ENCODE measurements around the gene LNX1.

Gene LNX1

GRCh38 chr4:53465891-53466290, 125.4 kb downstream of the LNX1 start:
- no peak for DNase-seq (ENCODE audit: low read depth)
- no peak for TF ChIP-seq CTCF (IDR thresholded peaks at IDR 0.05; ENCODE audit: control insufficient read depth, insufficient read depth, low read depth, low read length, missing control alignments)
- H3K4me3 ChIP-seq (ENCODE audit: control insufficient read depth, low read depth, low read length) = no peak overlapping the region

GRCh38 chr4:53465281-53465680, 126.0 kb downstream of the LNX1 start:
- DNase-seq (ENCODE audit: low read depth) = no peak
- H3K4me3 ChIP-seq (ENCODE audit: control insufficient read depth, low read depth, low read length) = no peak overlapping the region
- TF ChIP-seq CTCF (IDR thresholded peaks at IDR 0.05; ENCODE audit: control insufficient read depth, insufficient read depth, low read depth, low read length, missing control alignments) = no peak

- no peak for DNase-seq (ENCODE audit: low read depth)
- H3K4me3 ChIP-seq (ENCODE audit: control insufficient read depth, low read depth, low read length) = no peak overlapping the region
Measured at GRCh38 chr4:53463340-53463739, 127.9 kb downstream of the LNX1 start.

GRCh38 chr4:53461244-53461643, 130.0 kb downstream of the LNX1 start:
- TF ChIP-seq CTCF (IDR thresholded peaks at IDR 0.05; ENCODE audit: control insufficient read depth, insufficient read depth, low read depth, low read length, missing control alignments) = no peak
- no peak overlapping the region for H3K4me3 ChIP-seq (ENCODE audit: control insufficient read depth, low read depth, low read length)
- DNase-seq (ENCODE audit: low read depth) = no peak

More at GRCh38 chr4:53463340-53463739, 127.9 kb downstream of the LNX1 start:
- no peak for TF ChIP-seq CTCF (IDR thresholded peaks at IDR 0.05; ENCODE audit: control insufficient read depth, insufficient read depth, low read depth, low read length, missing control alignments)

- H3K4me3 ChIP-seq (ENCODE audit: control insufficient read depth, low read depth, low read length) = no peak overlapping the region
- DNase-seq (ENCODE audit: low read depth) = no peak
- no peak for TF ChIP-seq CTCF (IDR thresholded peaks at IDR 0.05; ENCODE audit: control insufficient read depth, insufficient read depth, low read depth, low read length, missing control alignments)
Measured at GRCh38 chr4:53459548-53459947, 131.7 kb downstream of the LNX1 start.

- no peak overlapping the region for H3K4me3 ChIP-seq (ENCODE audit: control insufficient read depth, low read depth, low read length)
- DNase-seq (ENCODE audit: low read depth) = no peak
- TF ChIP-seq CTCF (IDR thresholded peaks at IDR 0.05; ENCODE audit: control insufficient read depth, insufficient read depth, low read depth, low read length, missing control alignments) = no peak
Measured at GRCh38 chr4:53456178-53456577, 135.1 kb downstream of the LNX1 start.

GRCh38 chr4:53455766-53456165, 135.5 kb downstream of the LNX1 start:
- H3K4me3 ChIP-seq (ENCODE audit: control insufficient read depth, low read depth, low read length) = no peak overlapping the region
- no peak for DNase-seq (ENCODE audit: low read depth)
- no peak for TF ChIP-seq CTCF (IDR thresholded peaks at IDR 0.05; ENCODE audit: control insufficient read depth, insufficient read depth, low read depth, low read length, missing control alignments)

All from AG09309 (cell line).